HCT116 (cell line): Measurements from ENCODE around the gene WDR70.

Experiments
- CEBPB ChIP-seq: IDR thresholded peaks from 2 replicates; pipeline ENCODE4 v1.6.1; 2012; ENCODE audit warnings: low read depth
- EZH2phosphoT487 ChIP-seq: fragments of 200-600 bp; IDR thresholded peaks from 2 replicates; pipeline ENCODE4 v1.6.1; 2018; ENCODE audit warnings: antibody characterized with exemption, borderline replicate concordance
- TF ChIP-seq, protein P1 (sequence below): IDR thresholded peaks from 2 replicates; pipeline ENCODE4 v1.6.1; 2012; ENCODE audit warnings: low read depth

DNA sequence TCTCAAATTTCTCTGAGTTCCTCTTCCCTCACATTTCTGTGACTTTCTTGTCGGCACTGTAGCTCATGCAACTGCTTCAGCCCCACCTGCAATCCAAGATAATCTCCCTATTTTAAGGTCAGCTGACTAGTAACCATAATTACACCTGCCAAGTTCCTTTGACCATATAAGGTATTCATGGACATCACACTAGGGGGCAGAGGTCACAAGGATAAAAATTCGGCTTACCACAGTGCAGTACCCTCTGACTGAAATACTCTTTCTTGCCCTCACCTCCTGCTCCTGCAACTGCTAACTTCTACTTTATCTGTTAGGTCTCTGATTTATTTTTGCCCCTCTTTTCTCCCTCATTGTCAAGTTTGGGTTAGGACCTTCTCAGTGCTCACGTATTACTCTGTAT lies 316.5 kb downstream of the WDR70 start:
- TF ChIP-seq CEBPB = no peak
- TF ChIP-seq, protein P1, sequence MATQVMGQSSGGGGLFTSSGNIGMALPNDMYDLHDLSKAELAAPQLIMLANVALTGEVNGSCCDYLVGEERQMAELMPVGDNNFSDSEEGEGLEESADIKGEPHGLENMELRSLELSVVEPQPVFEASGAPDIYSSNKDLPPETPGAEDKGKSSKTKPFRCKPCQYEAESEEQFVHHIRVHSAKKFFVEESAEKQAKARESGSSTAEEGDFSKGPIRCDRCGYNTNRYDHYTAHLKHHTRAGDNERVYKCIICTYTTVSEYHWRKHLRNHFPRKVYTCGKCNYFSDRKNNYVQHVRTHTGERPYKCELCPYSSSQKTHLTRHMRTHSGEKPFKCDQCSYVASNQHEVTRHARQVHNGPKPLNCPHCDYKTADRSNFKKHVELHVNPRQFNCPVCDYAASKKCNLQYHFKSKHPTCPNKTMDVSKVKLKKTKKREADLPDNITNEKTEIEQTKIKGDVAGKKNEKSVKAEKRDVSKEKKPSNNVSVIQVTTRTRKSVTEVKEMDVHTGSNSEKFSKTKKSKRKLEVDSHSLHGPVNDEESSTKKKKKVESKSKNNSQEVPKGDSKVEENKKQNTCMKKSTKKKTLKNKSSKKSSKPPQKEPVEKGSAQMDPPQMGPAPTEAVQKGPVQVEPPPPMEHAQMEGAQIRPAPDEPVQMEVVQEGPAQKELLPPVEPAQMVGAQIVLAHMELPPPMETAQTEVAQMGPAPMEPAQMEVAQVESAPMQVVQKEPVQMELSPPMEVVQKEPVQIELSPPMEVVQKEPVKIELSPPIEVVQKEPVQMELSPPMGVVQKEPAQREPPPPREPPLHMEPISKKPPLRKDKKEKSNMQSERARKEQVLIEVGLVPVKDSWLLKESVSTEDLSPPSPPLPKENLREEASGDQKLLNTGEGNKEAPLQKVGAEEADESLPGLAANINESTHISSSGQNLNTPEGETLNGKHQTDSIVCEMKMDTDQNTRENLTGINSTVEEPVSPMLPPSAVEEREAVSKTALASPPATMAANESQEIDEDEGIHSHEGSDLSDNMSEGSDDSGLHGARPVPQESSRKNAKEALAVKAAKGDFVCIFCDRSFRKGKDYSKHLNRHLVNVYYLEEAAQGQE = no peak
- no peak for TF ChIP-seq EZH2phosphoT487
